NCI-H524 treated with DMSO at 0.1 percent for 48 hours (cell line): ENCODE data around the gene SMIM22.
A peak's percentile ranks its signal among the peaks of the same experiment; 100 is the strongest.

Experiments used
- DNase-seq: peaks from one replicate; lab custom pipeline; 2025; lab: John Stamatoyannopoulos, UW

SMIM22 gene

GRCh38 chr16:4795181-4795827 is at the start of gene SMIM22:
Gene SMIM22 (plus strand): TSS chr16:4795369. CDS start chr16:4795735, 366 bp downstream.
- no peak for DNase-seq

- DNase-seq = no peak
These were observed 49.0 kb upstream of the SMIM22 start for GRCh38 chr16:4746215-4746614.

GRCh38 chr16:4746991-4747574 is 48.1 kb upstream of the SMIM22 start:
- DNase-seq = no peak

GRCh38 chr16:4747906-4748681 is 47.1 kb upstream of the SMIM22 start:
- DNase-seq = no peak

GRCh38 chr16:4748682-4749411 is 46.3 kb upstream of the SMIM22 start:
- no peak for DNase-seq

GRCh38 chr16:4749700-4750257 is 45.4 kb upstream of the SMIM22 start:
- DNase-seq = no peak

- no peak for DNase-seq
These were observed 44.3 kb upstream of the SMIM22 start for GRCh38 chr16:4750896-4751295.

- DNase-seq = no peak
These were observed 42.6 kb upstream of the SMIM22 start for GRCh38 chr16:4752351-4753100.

GRCh38 chr16:4753227-4753626 is 41.9 kb upstream of the SMIM22 start:
- no peak for DNase-seq

GRCh38 chr16:4754865-4755264 is 40.3 kb upstream of the SMIM22 start:
- no peak for DNase-seq

- no peak for DNase-seq
These were observed 39.5 kb upstream of the SMIM22 start for GRCh38 chr16:4755687-4756086.

- no peak for DNase-seq
These were observed 34.8 kb upstream of the SMIM22 start for GRCh38 chr16:4760221-4760910.

- no peak for DNase-seq
These were observed 33.0 kb upstream of the SMIM22 start for GRCh38 chr16:4762205-4762604.

- DNase-seq = no peak
These were observed 31.4 kb upstream of the SMIM22 start for GRCh38 chr16:4763791-4764190.

- DNase-seq = no peak
These were observed 29.4 kb upstream of the SMIM22 start for GRCh38 chr16:4765511-4766474.

GRCh38 chr16:4766875-4767628 is 28.1 kb upstream of the SMIM22 start, which contains the start of gene ZNF500:
Gene ZNF500 (minus strand): TSS chr16:4767162. CDS start chr16:4765978, 1,184 bp downstream.
- peak; percentile 89 for DNase-seq

GRCh38 chr16:4767872-4768548 is 27.2 kb upstream of the SMIM22 start:
- no peak for DNase-seq
